Epithelial cell of prostate (primary cell): ENCODE results near the gene EDN3.

Experiments
- DNase-seq: peaks from one replicate; pipeline ENCODE4 v3.0.0-alpha.2; 2011; ENCODE audit warnings: low read depth, low spot score
- H3K27ac ChIP-seq: fragments of 450-650 bp; 2 replicates; pipeline ENCODE4 v1.5.1; 2017; ENCODE audit warnings: mild to moderate bottlenecking

The EDN3 gene

GRCh38 chr20:59305908-59306655, 5.7 kb downstream of the EDN3 start:
- H3K27ac ChIP-seq, result no peak overlapping the region
- no peak for DNase-seq

GRCh38 chr20:59307270-59307669, 6.9 kb downstream of the EDN3 start:
- no peak overlapping the region for H3K27ac ChIP-seq
- no peak for DNase-seq

- no peak overlapping the region for H3K27ac ChIP-seq
- DNase-seq, result no peak
Measured at GRCh38 chr20:59308493-59309201, 8.2 kb downstream of the EDN3 start.

GRCh38 chr20:59309218-59309617, 8.8 kb downstream of the EDN3 start:
- no peak for DNase-seq
- H3K27ac ChIP-seq, result no peak overlapping the region

GRCh38 chr20:59314997-59315396, 14.6 kb downstream of the EDN3 start:
- DNase-seq, result no peak
- H3K27ac ChIP-seq, result no peak overlapping the region

GRCh38 chr20:59316911-59317731, 16.7 kb downstream of the EDN3 start:
- H3K27ac ChIP-seq, result no peak overlapping the region
- no peak for DNase-seq

GRCh38 chr20:59318201-59318790, 17.9 kb downstream of the EDN3 start:
- no peak for DNase-seq
- H3K27ac ChIP-seq, result no peak overlapping the region

GRCh38 chr20:59318803-59319202, 18.4 kb downstream of the EDN3 start:
- DNase-seq, result no peak
- H3K27ac ChIP-seq, result no peak overlapping the region

GRCh38 chr20:59320426-59320825, 20.0 kb downstream of the EDN3 start:
- DNase-seq, result no peak
- no peak overlapping the region for H3K27ac ChIP-seq

- no peak overlapping the region for H3K27ac ChIP-seq
- DNase-seq, result no peak
Measured at GRCh38 chr20:59320854-59321647, 20.6 kb downstream of the EDN3 start.

GRCh38 chr20:59322081-59322480, 21.7 kb downstream of the EDN3 start:
- no peak for DNase-seq

GRCh38 chr20:59322585-59323454, 22.4 kb downstream of the EDN3 start:
- DNase-seq, result no peak
- H3K27ac ChIP-seq, result no peak overlapping the region

More at GRCh38 chr20:59322081-59322480, 21.7 kb downstream of the EDN3 start:
- no peak overlapping the region for H3K27ac ChIP-seq

- no peak overlapping the region for H3K27ac ChIP-seq
- no peak for DNase-seq
Measured at GRCh38 chr20:59323731-59324130, 23.3 kb downstream of the EDN3 start.

GRCh38 chr20:59324521-59325141, 24.2 kb downstream of the EDN3 start:
- H3K27ac ChIP-seq, result no peak overlapping the region
- no peak for DNase-seq

- H3K27ac ChIP-seq, result no peak overlapping the region
- DNase-seq, result no peak
Measured at GRCh38 chr20:59325142-59325523, 24.7 kb downstream of the EDN3 start.

GRCh38 chr20:59326188-59326587, 25.8 kb downstream of the EDN3 start:
- DNase-seq, result no peak
- no peak overlapping the region for H3K27ac ChIP-seq

GRCh38 chr20:59328071-59328470, 27.7 kb downstream of the EDN3 start:
- no peak overlapping the region for H3K27ac ChIP-seq
- DNase-seq, result no peak

- DNase-seq, result no peak
- no peak overlapping the region for H3K27ac ChIP-seq
Measured at GRCh38 chr20:59331721-59332329, 31.4 kb downstream of the EDN3 start.
